ENCODE data around the gene DYNLL2.
"Not testable (repeated sequence)": the region's sequence is repeated elsewhere in the genome, so short reads cannot be mapped to it uniquely, and the experiment has no call there.

DYNLL2 gene

GRCh38 chr17:58136669-58137279 is 53.6 kb downstream of the DYNLL2 start:
- H3K36me3 Mint-ChIP-seq (ENCODE audit: low read depth) = peaks cover 4% of the 10 kb centered on the region
- TF ChIP-seq CTCF (IDR thresholded peaks at IDR 0.05; ENCODE audit: unreplicated experiment in 3 of 3) = peak in 1 of 3 experiments; percentile 20

GRCh38 chr17:58141505-58141904 is 58.3 kb downstream of the DYNLL2 start:
- Mint-ChIP-seq H3K27me3 (ENCODE audit: low read depth) (peaks cover 48% of the 10 kb centered on the region), H3K4me3 (no peak overlapping the region), H3K36me3 (ENCODE audit: low read depth) (peaks cover 8% of the 10 kb centered on the region), H3K9me3 (peaks cover 33% of the 10 kb centered on the region), H3K4me1 (no peaks in the 10 kb centered on the region), H3K27ac (no peak overlapping the region)
- no peak for TF ChIP-seq CTCF (IDR thresholded peaks at IDR 0.05; ENCODE audit: unreplicated experiment in 3 of 3)

More at GRCh38 chr17:58136669-58137279, 53.6 kb downstream of the DYNLL2 start:
- H3K27ac Mint-ChIP-seq = no peak overlapping the region
- H3K4me3 Mint-ChIP-seq = no peak overlapping the region
- peaks cover 12% of the 10 kb centered on the region for H3K9me3 Mint-ChIP-seq
- peaks cover 74% of the 10 kb centered on the region for H3K27me3 Mint-ChIP-seq (ENCODE audit: low read depth)
- H3K4me1 Mint-ChIP-seq = no peaks in the 10 kb centered on the region

- Mint-ChIP-seq H3K27me3 (ENCODE audit: low read depth) (peaks cover 45% of the 10 kb centered on the region), H3K9me3 (peaks cover 31% of the 10 kb centered on the region)
- H3K4me3 Mint-ChIP-seq; H3K27ac Mint-ChIP-seq; H3K36me3 Mint-ChIP-seq (ENCODE audit: low read depth); H3K4me1 Mint-ChIP-seq: not testable (repeated sequence)
Observed at GRCh38 chr17:58143335-58143734, 60.1 kb downstream of the DYNLL2 start.

GRCh38 chr17:58144801-58145200 is 61.6 kb downstream of the DYNLL2 start:
- H3K9me3 Mint-ChIP-seq = peaks cover 31% of the 10 kb centered on the region
- no peak overlapping the region for H3K27ac Mint-ChIP-seq
- peaks cover 45% of the 10 kb centered on the region for H3K27me3 Mint-ChIP-seq (ENCODE audit: low read depth)
- no peak for TF ChIP-seq CTCF (IDR thresholded peaks at IDR 0.05; ENCODE audit: unreplicated experiment in 3 of 3)
- H3K4me1 Mint-ChIP-seq = no peaks in the 10 kb centered on the region
- no peak overlapping the region for H3K4me3 Mint-ChIP-seq
- peaks cover 8% of the 10 kb centered on the region for H3K36me3 Mint-ChIP-seq (ENCODE audit: low read depth)
